Karpas-422 (cell line): ENCODE measurements around the gene UQCRQ. TPM values are rescaled to one million over a fixed set of nuclear protein-coding genes. Genes with fewer than 3 reads are reported as not detected.

Experiments used
- DNase-seq: peaks from one replicate; pipeline ENCODE4 v3.0.0-alpha.2; 2015
- H2AFZ ChIP-seq: fragments of 200-600 bp; sonication (generic); 2 replicates; pipeline ENCODE4 v1.6.1; 2014; ENCODE audit warnings: antibody characterized with exemption, low read length, mixed read lengths
- H3K27ac ChIP-seq: fragments of 200-600 bp; sonication (generic); 2 replicates; pipeline ENCODE4 v1.5.1; 2014; ENCODE audit warnings: mild to moderate bottlenecking, low read length, moderate library complexity
- H3K27me3 ChIP-seq: fragments of 200-600 bp; sonication (generic); 2 replicates; pipeline ENCODE4 v1.6.1; 2014; ENCODE audit warnings: low read length, mixed read lengths
- H3K36me3 ChIP-seq: fragments of 200-600 bp; sonication (generic); 2 replicates; pipeline ENCODE4 v1.6.1; 2014; ENCODE audit warnings: low read length, mixed read lengths; ENCODE audit not compliant: insufficient read depth
- H3K4me1 ChIP-seq: fragments of 200-600 bp; sonication (generic); 2 replicates; pipeline ENCODE4 v1.6.1; 2014; ENCODE audit warnings: mild to moderate bottlenecking, low read length, mixed read lengths
- H3K4me2 ChIP-seq: fragments of 200-600 bp; sonication (generic); 2 replicates; pipeline ENCODE4 v1.6.1; 2014; ENCODE audit warnings: low read length, low read depth, mild to moderate bottlenecking; ENCODE audit not compliant: poor library complexity, severe bottlenecking
- H3K4me3 ChIP-seq: fragments of 200-600 bp; sonication (generic); 2 replicates; pipeline ENCODE4 v1.5.1; 2014; ENCODE audit warnings: mild to moderate bottlenecking, antibody characterized with exemption, low read length, mixed read lengths
- H3K79me2 ChIP-seq: fragments of 200-600 bp; sonication (generic); 2 replicates; pipeline ENCODE4 v1.6.1; 2014; ENCODE audit warnings: mild to moderate bottlenecking, low read length, mixed read lengths
- H3K9ac ChIP-seq: fragments of 200-600 bp; sonication (generic); 2 replicates; pipeline ENCODE4 v1.6.0; 2014; ENCODE audit warnings: low read length
- H3K9me2 ChIP-seq: fragments of 200-600 bp; sonication (generic), shearing (Covaris generic); replicated peaks from 2 replicates; pipeline ENCODE4 v1.6.0; 2014; ENCODE audit warnings: mild to moderate bottlenecking, low read length, moderate library complexity; ENCODE audit not compliant: insufficient read depth
- H3K9me3 ChIP-seq: fragments of 300-700, 200-600 bp; sonication (generic); 2 replicates; pipeline ENCODE4 v1.6.1; 2014; ENCODE audit warnings: low read length, mixed read lengths
- H4K20me1 ChIP-seq: fragments of 200-600 bp; sonication (generic); 2 replicates; pipeline ENCODE4 v1.6.1; 2014; ENCODE audit warnings: mild to moderate bottlenecking, antibody characterized with exemption, low read length, low read depth; ENCODE audit not compliant: insufficient read depth
- total RNA-seq: library from RNA; depleted of rRNA; stranded (reverse); fragments of >200 nt; shearing (Covaris generic); gene quantifications from 2 replicates; pipeline ENCODE4 v1.2.3, GENCODE V29; 2014; ENCODE audit warnings: low replicate concordance

Gene UQCRQ
- total RNA-seq, 1 experiment from 2014 or later = 179 TPM

DNA sequence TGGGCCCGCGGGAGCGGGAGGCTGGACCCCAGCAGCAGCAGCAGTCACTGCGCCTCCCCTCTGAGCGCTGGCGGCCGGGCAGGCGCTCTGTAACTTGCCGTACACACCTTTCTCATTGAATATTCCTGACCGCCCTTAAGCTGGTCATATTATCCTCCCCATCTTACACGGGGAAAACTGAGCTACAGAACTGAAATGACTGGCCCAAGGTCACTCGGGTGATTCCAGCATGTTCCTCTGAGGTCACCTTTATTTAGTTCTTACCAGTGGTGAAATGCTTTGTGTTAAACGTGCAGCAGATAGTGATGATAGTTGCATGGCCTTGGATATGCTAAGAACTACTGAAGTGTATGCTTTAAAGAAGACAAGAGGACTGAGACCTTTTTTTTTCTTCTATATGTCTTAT is 607 bp downstream of the UQCRQ start:
- Histone ChIP-seq H3K9ac (peak overlapping the region; percentile 88), H3K9me3 (no peaks in the 10 kb centered on the region), H4K20me1 (no peaks in the 10 kb centered on the region), H3K9me2 (no peaks in the 10 kb centered on the region), H3K79me2 (peaks cover 25% of the 10 kb centered on the region), H3K4me2 (peak overlapping the region; percentile 86), H3K4me3 (peak overlapping the region; percentile 87), H2AFZ (no peak overlapping the region), H3K4me1 (peaks cover 21% of the 10 kb centered on the region), H3K27ac (peak overlapping the region; percentile 4; the same call in 1 of the 2 replicates), H3K27me3 (no peaks in the 10 kb centered on the region), H3K36me3 (peaks cover 18% of the 10 kb centered on the region; the same call in 1 of the 2 replicates)
- DNase-seq = no peak

DNA sequence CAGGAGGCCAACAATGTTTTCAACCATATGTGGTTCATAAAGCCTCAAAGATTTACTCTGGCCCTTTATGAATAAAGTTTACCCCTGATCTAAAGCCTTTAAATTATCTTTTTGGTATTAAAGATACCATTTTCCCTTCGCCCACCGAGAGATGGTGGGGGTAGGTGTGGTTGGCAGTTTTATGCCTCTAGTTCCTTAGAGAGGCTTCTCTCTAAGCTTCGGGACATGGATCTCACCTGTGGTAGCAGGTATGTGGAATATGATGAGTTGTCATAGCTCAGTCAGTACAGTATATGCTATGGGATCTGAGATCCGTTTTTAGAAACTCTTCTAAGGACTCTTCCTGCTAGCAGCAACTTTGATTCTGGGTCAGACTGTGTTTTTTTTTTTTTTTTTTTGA is 2.3 kb downstream of the UQCRQ start:
- Histone ChIP-seq H4K20me1 (no peaks in the 10 kb centered on the region), H2AFZ (no peak overlapping the region), H3K9me3 (no peaks in the 10 kb centered on the region), H3K9me2 (no peaks in the 10 kb centered on the region), H3K4me1 (peaks cover 21% of the 10 kb centered on the region), H3K4me3 (no peak overlapping the region), H3K79me2 (peaks cover 25% of the 10 kb centered on the region), H3K9ac (no peak overlapping the region), H3K27me3 (no peaks in the 10 kb centered on the region), H3K36me3 (peaks cover 22% of the 10 kb centered on the region; the same call in 1 of the 2 replicates), H3K4me2 (no peak overlapping the region), H3K27ac (no peak overlapping the region)
- DNase-seq = no peak

DNA sequence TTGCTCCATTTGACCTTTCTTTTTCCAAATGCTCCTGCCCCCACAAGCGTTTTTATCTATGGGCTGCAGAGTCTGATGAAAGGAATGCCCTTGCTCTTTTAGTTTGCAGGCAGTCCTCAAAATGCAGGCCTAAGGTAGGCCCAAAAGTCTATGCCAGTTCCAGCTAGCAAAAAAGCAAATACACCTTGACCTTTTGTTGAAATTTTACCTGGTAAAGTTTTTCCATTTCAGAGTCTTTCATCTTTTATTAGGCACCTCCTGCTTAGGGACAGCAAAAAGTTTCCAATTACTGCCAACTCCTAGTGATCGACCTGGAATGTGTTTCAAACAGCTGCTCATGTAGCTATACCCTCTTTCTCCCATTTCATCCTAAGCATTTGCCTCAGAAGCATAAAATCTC is 4.4 kb downstream of the UQCRQ start:
- no peak for DNase-seq
- Histone ChIP-seq H3K27ac (no peak overlapping the region), H3K4me3 (no peak overlapping the region), H3K4me2 (no peak overlapping the region), H4K20me1 (no peaks in the 10 kb centered on the region), H3K27me3 (no peaks in the 10 kb centered on the region), H3K4me1 (peaks cover 16% of the 10 kb centered on the region), H2AFZ (no peak overlapping the region), H3K9ac (no peak overlapping the region), H3K9me2 (no peaks in the 10 kb centered on the region), H3K79me2 (peaks cover 25% of the 10 kb centered on the region), H3K36me3 (peaks cover 31% of the 10 kb centered on the region; the same call in 1 of the 2 replicates), H3K9me3 (no peaks in the 10 kb centered on the region)

GRCh38 chr5:132871459-132872284 is 5.2 kb downstream of the UQCRQ start:
- Histone ChIP-seq H3K4me2 (no peak overlapping the region), H3K9me2 (no peaks in the 10 kb centered on the region), H3K9ac (no peak overlapping the region), H3K9me3 (no peaks in the 10 kb centered on the region), H3K4me3 (no peak overlapping the region), H3K36me3 (peaks cover 31% of the 10 kb centered on the region; the same call in 1 of the 2 replicates), H3K27me3 (no peaks in the 10 kb centered on the region), H3K4me1 (peaks cover 13% of the 10 kb centered on the region), H2AFZ (no peak overlapping the region), H3K27ac (no peak overlapping the region), H3K79me2 (peaks cover 22% of the 10 kb centered on the region), H4K20me1 (no peaks in the 10 kb centered on the region)
- no peak for DNase-seq

DNA sequence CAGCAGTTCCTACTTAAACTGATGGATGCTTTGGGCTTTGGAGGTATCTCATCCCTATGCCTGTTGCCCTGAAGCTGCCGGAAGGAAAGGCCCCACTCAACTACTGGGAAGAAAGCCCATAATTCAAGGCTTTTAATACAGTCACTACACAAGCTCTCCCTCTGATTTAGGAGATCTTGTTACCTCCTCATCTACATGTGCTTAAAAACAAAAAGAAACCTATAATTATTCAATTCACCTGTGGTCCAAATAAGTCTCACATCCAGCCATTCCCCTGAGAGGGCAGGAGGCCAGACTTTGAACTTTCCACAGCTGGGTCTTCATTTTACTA is 6.3 kb downstream of the UQCRQ start:
- H3K4me3 ChIP-seq = no peak overlapping the region
- H3K9ac ChIP-seq = no peak overlapping the region
- peaks cover 7% of the 10 kb centered on the region for H3K4me1 ChIP-seq
- H2AFZ ChIP-seq = no peak overlapping the region
- no peak overlapping the region for H3K27ac ChIP-seq
- no peaks in the 10 kb centered on the region for H4K20me1 ChIP-seq
- H3K4me2 ChIP-seq = no peak overlapping the region
- no peaks in the 10 kb centered on the region for H3K27me3 ChIP-seq
- H3K36me3 ChIP-seq = peaks cover 31% of the 10 kb centered on the region; the same call in 1 of the 2 replicates
- H3K9me3 ChIP-seq = no peaks in the 10 kb centered on the region
- DNase-seq = no peak
- peaks cover 11% of the 10 kb centered on the region for H3K79me2 ChIP-seq
- no peaks in the 10 kb centered on the region for H3K9me2 ChIP-seq

DNA sequence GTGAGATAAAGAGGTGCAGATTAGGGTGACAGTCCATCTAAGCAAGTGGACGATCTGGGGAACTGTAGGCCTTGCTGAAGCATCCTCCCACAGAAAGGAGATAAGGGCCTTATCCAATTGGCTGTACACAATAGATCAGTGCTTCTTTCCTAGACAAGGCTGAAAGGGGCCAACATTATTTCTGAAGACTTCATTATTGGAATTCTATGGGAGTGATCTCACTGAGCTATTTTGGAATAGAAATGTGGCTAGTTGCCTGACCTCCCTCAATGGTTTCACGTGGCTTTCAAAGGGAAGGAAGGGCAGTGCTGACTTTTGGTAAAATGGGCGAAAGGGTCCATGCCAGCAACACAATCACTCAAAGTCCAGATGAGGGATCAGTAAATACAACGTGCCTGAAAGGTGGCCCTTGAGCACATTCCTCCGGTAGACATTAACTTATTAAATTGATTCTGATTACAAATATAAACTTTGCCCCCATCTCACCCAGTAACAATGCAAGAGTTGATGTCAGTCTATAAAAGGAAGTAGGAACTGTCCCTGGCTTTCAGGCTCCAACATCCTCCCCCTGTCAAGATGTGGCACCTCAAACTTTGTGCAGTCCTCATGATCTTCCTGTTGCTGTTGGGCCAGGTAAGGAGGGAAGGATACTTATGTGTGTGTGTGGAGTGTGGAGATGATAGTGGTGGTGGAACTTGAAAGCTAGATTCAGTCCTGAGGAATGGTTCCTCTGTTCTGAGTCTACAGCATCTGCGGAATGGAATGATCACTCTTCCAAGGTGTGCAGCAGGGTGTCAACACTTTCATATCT is 6.9 kb downstream of the UQCRQ start, which contains the start of gene LEAP2:
TSS of gene LEAP2 (plus strand) at position 550 of the 811 bp plus-strand sequence. CDS start at position 577, 27 bp downstream.
- Histone ChIP-seq H3K4me2 (no peak within 1 kb of the TSS), H3K4me1 (peaks cover 2% of the 10 kb centered on the region), H3K79me2 (peaks cover 5% of the 10 kb centered on the region), H3K9ac (no peak within 1 kb of the TSS), H3K27me3 (no peaks in the 10 kb centered on the region), H4K20me1 (no peaks in the 10 kb centered on the region), H3K9me2 (no peaks in the 10 kb centered on the region), H3K9me3 (no peaks in the 10 kb centered on the region), H3K27ac (no peak within 1 kb of the TSS), H3K36me3 (peaks cover 29% of the 10 kb centered on the region; the same call in 1 of the 2 replicates), H3K4me3 (no peak within 1 kb of the TSS), H2AFZ (no peak within 1 kb of the TSS)
- DNase-seq = no peak

DNA sequence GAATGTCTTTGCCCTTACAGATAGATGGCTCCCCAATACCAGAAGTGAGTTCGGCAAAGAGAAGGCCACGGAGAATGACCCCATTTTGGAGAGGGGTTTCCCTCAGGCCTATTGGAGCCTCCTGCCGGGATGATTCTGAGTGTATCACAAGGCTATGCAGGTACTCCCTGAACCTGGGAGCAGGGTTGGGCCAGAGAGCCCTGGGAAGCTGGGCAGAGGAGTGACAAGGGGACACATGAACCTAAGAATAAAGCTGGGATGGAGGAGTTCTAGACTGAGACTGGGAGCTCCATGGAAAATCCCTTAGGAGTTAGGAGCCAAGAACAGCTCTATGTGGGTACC is 7.5 kb downstream of the UQCRQ start:
- no peak overlapping the region for H3K4me2 ChIP-seq

More for the DNA sequence above, 7.5 kb downstream of the UQCRQ start:
- Histone ChIP-seq H3K9me3 (no peaks in the 10 kb centered on the region), H3K4me1 (no peaks in the 10 kb centered on the region; the same call in none of the 2 replicates), H3K9ac (no peak overlapping the region), H3K79me2 (0 out of 2 replicates have a peak, but pooled peaks cover under 1% of the 10 kb centered on the region), H3K9me2 (no peaks in the 10 kb centered on the region), H2AFZ (no peak overlapping the region), H3K27me3 (no peaks in the 10 kb centered on the region), H4K20me1 (no peaks in the 10 kb centered on the region), H3K27ac (no peak overlapping the region), H3K36me3 (peaks cover 28% of the 10 kb centered on the region; the same call in 1 of the 2 replicates), H3K4me3 (no peak overlapping the region)
- DNase-seq = no peak
